ENCODE data around the gene RNF5.

Gene RNF5

DNA sequence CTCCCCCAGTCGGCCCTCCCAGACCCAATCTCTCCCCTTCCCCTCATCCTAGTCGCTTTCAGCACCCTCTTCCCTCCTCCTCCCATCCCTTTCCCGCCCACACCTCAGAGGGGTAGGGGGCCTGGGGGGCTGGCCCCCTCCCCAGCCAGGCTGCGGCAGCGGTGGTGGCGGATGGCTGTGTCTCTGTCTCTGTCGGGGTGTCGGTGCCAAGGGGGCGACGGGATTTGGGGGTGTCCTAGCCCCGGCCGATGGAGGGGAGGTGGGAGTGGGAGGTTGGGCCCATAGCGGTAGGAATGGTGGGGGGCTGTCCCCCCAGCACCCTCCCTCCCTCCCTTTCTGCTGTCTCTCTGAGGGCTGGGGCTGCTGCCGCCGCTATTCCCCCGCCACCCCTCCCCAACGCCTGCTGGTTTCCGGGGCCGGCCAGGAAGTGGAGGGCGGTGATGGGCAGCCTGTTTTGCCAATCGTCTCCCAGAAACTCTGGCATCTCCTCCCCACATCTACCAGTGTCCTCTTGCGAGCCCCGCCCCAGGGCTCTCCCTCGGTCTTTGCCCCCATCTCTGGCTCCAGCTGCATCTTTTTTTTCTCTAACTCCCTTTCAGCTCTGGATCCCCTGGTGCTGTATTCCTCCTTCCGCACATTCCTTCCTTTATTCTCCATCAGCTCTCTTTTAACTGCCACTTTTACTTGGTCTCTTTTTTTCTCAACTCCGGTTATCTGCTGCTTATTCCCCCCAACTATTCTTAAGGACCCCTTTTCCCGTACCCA, 2.3 kb upstream of the RNF5 start, which contains the start of gene AGPAT1 (continued):
- peak; percentile 79 for TF ChIP-seq ZNF335 (tag by site-specific recombination; conservative IDR thresholded peaks at IDR 0.05)
- TF ChIP-seq, protein P1, sequence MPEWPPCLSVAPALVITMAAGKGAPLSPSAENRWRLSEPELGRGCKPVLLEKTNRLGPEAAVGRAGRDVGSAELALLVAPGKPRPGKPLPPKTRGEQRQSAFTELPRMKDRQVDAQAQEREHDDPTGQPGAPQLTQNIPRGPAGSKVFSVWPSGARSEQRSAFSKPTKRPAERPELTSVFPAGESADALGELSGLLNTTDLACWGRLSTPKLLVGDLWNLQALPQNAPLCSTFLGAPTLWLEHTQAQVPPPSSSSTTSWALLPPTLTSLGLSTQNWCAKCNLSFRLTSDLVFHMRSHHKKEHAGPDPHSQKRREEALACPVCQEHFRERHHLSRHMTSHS (tag by site-specific recombination; IDR thresholded peaks at IDR 0.05): no peak
- peak; percentile 55; the same call in 1 of the 2 replicates for TF ChIP-seq GLIS1 (tag by site-specific recombination; IDR thresholded peaks at IDR 0.05)
- no peak; the same call in 1 of the 2 replicates for TF ChIP-seq IKZF3 (tag by site-specific recombination; IDR thresholded peaks at IDR 0.05)
- TF ChIP-seq ZNF658 (tag by site-specific recombination; IDR thresholded peaks at IDR 0.05): no peak
- no peak for TF ChIP-seq ZNF324 (tag by site-specific recombination; IDR thresholded peaks at IDR 0.05)
- no peak; the same call in 1 of the 2 replicates for TF ChIP-seq ZNF473 (tag by site-specific recombination; IDR thresholded peaks at IDR 0.05)
- TF ChIP-seq MYNN (tag by site-specific recombination; IDR thresholded peaks at IDR 0.05; ENCODE audit: borderline replicate concordance): no peak
- peak; percentile 36 for TF ChIP-seq SP7 (tag by site-specific recombination; IDR thresholded peaks at IDR 0.05)
- no peak for TF ChIP-seq ZNF302 (tag by site-specific recombination; IDR thresholded peaks at IDR 0.05; ENCODE audit: low read depth)
- no peak for TF ChIP-seq ZSCAN16 (tag by site-specific recombination; IDR thresholded peaks at IDR 0.05)
- TF ChIP-seq RBAK (tag by site-specific recombination; IDR thresholded peaks at IDR 0.05): no peak
- peak; percentile 37; the same call in 1 of the 2 replicates for TF ChIP-seq KLF7 (tag by site-specific recombination; IDR thresholded peaks at IDR 0.05; ENCODE audit: borderline replicate concordance)
- no peak for TF ChIP-seq ZNF660 (tag by site-specific recombination; IDR thresholded peaks at IDR 0.05)
- TF ChIP-seq ZFHX2 (tag by site-specific recombination; conservative IDR thresholded peaks at IDR 0.05): peak; percentile 81
- no peak for TF ChIP-seq ZNF19 (tag by site-specific recombination; IDR thresholded peaks at IDR 0.05; ENCODE audit: low read depth)
- no peak for TF ChIP-seq ZNF133 (tag by site-specific recombination; IDR thresholded peaks at IDR 0.05)
- TF ChIP-seq, protein P2, sequence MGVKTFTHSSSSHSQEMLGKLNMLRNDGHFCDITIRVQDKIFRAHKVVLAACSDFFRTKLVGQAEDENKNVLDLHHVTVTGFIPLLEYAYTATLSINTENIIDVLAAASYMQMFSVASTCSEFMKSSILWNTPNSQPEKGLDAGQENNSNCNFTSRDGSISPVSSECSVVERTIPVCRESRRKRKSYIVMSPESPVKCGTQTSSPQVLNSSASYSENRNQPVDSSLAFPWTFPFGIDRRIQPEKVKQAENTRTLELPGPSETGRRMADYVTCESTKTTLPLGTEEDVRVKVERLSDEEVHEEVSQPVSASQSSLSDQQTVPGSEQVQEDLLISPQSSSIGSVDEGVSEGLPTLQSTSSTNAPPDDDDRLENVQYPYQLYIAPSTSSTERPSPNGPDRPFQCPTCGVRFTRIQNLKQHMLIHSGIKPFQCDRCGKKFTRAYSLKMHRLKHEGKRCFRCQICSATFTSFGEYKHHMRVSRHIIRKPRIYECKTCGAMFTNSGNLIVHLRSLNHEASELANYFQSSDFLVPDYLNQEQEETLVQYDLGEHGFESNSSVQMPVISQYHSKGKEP (tag by site-specific recombination; IDR thresholded peaks at IDR 0.05): no peak
- TF ChIP-seq YY2 (tag by site-specific recombination; IDR thresholded peaks at IDR 0.05): peak; percentile 42; the same call in 1 of the 2 replicates
- no peak for TF ChIP-seq ZNF350 (tag by site-specific recombination; IDR thresholded peaks at IDR 0.05)
- no peak for TF ChIP-seq ZFP37 (tag by site-specific recombination; IDR thresholded peaks at IDR 0.05)
- TF ChIP-seq, protein P3, sequence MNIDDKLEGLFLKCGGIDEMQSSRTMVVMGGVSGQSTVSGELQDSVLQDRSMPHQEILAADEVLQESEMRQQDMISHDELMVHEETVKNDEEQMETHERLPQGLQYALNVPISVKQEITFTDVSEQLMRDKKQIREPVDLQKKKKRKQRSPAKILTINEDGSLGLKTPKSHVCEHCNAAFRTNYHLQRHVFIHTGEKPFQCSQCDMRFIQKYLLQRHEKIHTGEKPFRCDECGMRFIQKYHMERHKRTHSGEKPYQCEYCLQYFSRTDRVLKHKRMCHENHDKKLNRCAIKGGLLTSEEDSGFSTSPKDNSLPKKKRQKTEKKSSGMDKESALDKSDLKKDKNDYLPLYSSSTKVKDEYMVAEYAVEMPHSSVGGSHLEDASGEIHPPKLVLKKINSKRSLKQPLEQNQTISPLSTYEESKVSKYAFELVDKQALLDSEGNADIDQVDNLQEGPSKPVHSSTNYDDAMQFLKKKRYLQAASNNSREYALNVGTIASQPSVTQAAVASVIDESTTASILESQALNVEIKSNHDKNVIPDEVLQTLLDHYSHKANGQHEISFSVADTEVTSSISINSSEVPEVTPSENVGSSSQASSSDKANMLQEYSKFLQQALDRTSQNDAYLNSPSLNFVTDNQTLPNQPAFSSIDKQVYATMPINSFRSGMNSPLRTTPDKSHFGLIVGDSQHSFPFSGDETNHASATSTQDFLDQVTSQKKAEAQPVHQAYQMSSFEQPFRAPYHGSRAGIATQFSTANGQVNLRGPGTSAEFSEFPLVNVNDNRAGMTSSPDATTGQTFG (tag by site-specific recombination; IDR thresholded peaks at IDR 0.05; ENCODE audit: borderline replicate concordance): no peak
- TF ChIP-seq, protein P4, sequence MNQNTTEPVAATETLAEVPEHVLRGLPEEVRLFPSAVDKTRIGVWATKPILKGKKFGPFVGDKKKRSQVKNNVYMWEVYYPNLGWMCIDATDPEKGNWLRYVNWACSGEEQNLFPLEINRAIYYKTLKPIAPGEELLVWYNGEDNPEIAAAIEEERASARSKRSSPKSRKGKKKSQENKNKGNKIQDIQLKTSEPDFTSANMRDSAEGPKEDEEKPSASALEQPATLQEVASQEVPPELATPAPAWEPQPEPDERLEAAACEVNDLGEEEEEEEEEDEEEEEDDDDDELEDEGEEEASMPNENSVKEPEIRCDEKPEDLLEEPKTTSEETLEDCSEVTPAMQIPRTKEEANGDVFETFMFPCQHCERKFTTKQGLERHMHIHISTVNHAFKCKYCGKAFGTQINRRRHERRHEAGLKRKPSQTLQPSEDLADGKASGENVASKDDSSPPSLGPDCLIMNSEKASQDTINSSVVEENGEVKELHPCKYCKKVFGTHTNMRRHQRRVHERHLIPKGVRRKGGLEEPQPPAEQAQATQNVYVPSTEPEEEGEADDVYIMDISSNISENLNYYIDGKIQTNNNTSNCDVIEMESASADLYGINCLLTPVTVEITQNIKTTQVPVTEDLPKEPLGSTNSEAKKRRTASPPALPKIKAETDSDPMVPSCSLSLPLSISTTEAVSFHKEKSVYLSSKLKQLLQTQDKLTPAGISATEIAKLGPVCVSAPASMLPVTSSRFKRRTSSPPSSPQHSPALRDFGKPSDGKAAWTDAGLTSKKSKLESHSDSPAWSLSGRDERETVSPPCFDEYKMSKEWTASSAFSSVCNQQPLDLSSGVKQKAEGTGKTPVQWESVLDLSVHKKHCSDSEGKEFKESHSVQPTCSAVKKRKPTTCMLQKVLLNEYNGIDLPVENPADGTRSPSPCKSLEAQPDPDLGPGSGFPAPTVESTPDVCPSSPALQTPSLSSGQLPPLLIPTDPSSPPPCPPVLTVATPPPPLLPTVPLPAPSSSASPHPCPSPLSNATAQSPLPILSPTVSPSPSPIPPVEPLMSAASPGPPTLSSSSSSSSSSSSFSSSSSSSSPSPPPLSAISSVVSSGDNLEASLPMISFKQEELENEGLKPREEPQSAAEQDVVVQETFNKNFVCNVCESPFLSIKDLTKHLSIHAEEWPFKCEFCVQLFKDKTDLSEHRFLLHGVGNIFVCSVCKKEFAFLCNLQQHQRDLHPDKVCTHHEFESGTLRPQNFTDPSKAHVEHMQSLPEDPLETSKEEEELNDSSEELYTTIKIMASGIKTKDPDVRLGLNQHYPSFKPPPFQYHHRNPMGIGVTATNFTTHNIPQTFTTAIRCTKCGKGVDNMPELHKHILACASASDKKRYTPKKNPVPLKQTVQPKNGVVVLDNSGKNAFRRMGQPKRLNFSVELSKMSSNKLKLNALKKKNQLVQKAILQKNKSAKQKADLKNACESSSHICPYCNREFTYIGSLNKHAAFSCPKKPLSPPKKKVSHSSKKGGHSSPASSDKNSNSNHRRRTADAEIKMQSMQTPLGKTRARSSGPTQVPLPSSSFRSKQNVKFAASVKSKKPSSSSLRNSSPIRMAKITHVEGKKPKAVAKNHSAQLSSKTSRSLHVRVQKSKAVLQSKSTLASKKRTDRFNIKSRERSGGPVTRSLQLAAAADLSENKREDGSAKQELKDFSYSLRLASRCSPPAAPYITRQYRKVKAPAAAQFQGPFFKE (tag by site-specific recombination; IDR thresholded peaks at IDR 0.05; ENCODE audit: borderline replicate concordance): no peak
- TF ChIP-seq, protein P5, sequence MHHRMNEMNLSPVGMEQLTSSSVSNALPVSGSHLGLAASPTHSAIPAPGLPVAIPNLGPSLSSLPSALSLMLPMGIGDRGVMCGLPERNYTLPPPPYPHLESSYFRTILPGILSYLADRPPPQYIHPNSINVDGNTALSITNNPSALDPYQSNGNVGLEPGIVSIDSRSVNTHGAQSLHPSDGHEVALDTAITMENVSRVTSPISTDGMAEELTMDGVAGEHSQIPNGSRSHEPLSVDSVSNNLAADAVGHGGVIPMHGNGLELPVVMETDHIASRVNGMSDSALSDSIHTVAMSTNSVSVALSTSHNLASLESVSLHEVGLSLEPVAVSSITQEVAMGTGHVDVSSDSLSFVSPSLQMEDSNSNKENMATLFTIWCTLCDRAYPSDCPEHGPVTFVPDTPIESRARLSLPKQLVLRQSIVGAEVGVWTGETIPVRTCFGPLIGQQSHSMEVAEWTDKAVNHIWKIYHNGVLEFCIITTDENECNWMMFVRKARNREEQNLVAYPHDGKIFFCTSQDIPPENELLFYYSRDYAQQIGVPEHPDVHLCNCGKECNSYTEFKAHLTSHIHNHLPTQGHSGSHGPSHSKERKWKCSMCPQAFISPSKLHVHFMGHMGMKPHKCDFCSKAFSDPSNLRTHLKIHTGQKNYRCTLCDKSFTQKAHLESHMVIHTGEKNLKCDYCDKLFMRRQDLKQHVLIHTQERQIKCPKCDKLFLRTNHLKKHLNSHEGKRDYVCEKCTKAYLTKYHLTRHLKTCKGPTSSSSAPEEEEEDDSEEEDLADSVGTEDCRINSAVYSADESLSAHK (tag by site-specific recombination; IDR thresholded peaks at IDR 0.05): 0 out of 2 replicates have a peak, but pooled peaks have one; percentile 11
- TF ChIP-seq MZF1 (tag by site-specific recombination; IDR thresholded peaks at IDR 0.05; ENCODE audit: borderline replicate concordance): 0 out of 2 replicates have a peak, but pooled peaks have one; percentile 19
- TF ChIP-seq SALL2 (tag by site-specific recombination; IDR thresholded peaks at IDR 0.05; ENCODE audit: borderline replicate concordance): no peak
- TF ChIP-seq ZBTB1 (tag by site-specific recombination; IDR thresholded peaks at IDR 0.05): no peak

Measured in HEK293 (cell line).